HCT116 (cell line): ENCODE measurements around the gene SH3TC1. TPM values are rescaled to one million over a fixed set of nuclear protein-coding genes. Genes with fewer than 3 reads are reported as not detected.
A peak's percentile ranks its signal among the peaks of the same experiment; 100 is the strongest.

Experiments
- ATAC-seq: fragments of 200-7000 bp; cut with Tn5 transposase; 2 replicates; pipeline ENCODE4 v1.9.1; 2020; ENCODE audit warnings: mild to moderate bottlenecking, moderate library complexity
- BruUV-seq: library from RNA; stranded (reverse); fragments of 400-500 nt; replicated peaks from 2 replicates; lab custom pipeline; 2021; lab: Mats Ljungman, UMichigan
- CTCF ChIA-PET: fragments of 300-600 bp; sonication (Branson Sonifier 250); formaldehyde crosslinking; loops from one replicate; lab custom pipeline; 2021; ENCODE audit warnings: antibody characterized with exemption; lab: Charles Lee
- POLR2A ChIA-PET: fragments of 300-600, 350-600 bp; sonication (Branson Sonifier 250); formaldehyde crosslinking; loops from one replicate; lab custom pipeline; 2021; ENCODE audit warnings: antibody characterized with exemption; lab: Charles Lee
- RAD21 ChIA-PET, 2 experiments: fragments of 300-600 bp; sonication (Branson Sonifier 250); formaldehyde crosslinking; loops; one replicate each; lab custom pipeline; 2023; ENCODE audit warnings: low total read pairs in 2 of 2; ENCODE audit not compliant: uncharacterized antibody in 2 of 2, unreplicated experiment in 2 of 2, low non-redundant PET in 1 of 2; lab: Charles Lee
- DNase-seq: peaks from one replicate; pipeline ENCODE4 v3.0.0-alpha.2; 2010; ENCODE audit warnings: low read depth, low spot score
- H2AFZ ChIP-seq: fragments of 200-600 bp; shearing (Covaris generic), sonication (generic); 2 replicates; pipeline ENCODE4 v1.6.1; 2017; ENCODE audit warnings: low read depth, mixed run types, mixed read lengths, antibody characterized with exemption, low read length; ENCODE audit not compliant: poor library complexity, severe bottlenecking
- H3K27ac ChIP-seq: 2 replicates; pipeline ENCODE4 v1.5.1; 2012; ENCODE audit warnings: low read depth, low read length
- H3K27me3 ChIP-seq: fragments of 200-600 bp; sonication (generic); 2 replicates; pipeline ENCODE4 v1.6.1; 2016; ENCODE audit warnings: mixed run types, low read length, mixed read lengths; ENCODE audit not compliant: insufficient read depth
- H3K36me3 ChIP-seq, 2 experiments: fragments of 200-500 bp in 1 of 2; fragments of 200-600 bp in 1 of 2; sonication (Bioruptor generic) in 1 of 2; sonication (generic) in 1 of 2; 2 replicates each; pipeline versions ENCODE4 v1.5.1 to v1.6.1; 2014 to 2016; ENCODE audit warnings: low read length in 2 of 2, inconsistent platforms in 1 of 2, mixed read lengths in 1 of 2, mixed run types in 1 of 2; ENCODE audit not compliant: insufficient read depth in 2 of 2, control insufficient read depth in 1 of 2
- H3K4me1 ChIP-seq, 2 experiments: fragments of 200-600 bp in 1 of 2; sonication (generic) in 1 of 2; 2 replicates each; pipeline versions ENCODE4 v1.5.1 to v1.6.1; 2012 to 2017; ENCODE audit warnings: low read length in 2 of 2, inconsistent platforms in 1 of 2, mild to moderate bottlenecking in 1 of 2, mixed read lengths in 1 of 2, mixed run types in 1 of 2, moderate library complexity in 1 of 2; ENCODE audit not compliant: insufficient read depth in 2 of 2, control insufficient read depth in 1 of 2
- H3K4me2 ChIP-seq: fragments of 200-600 bp; sonication (generic); 2 replicates; pipeline ENCODE4 v1.6.1; 2017; ENCODE audit warnings: mixed run types, low read length, mixed read lengths
- H3K4me3 ChIP-seq, 2 experiments: fragments of 200-600 bp in 1 of 2; sonication (generic) in 1 of 2; replicated peaks in 1 of 2; 2 replicates each; pipeline ENCODE4 v1.5.1; 2011 to 2016; ENCODE audit warnings: low read length in 2 of 2, control low read depth in 1 of 2, low read depth in 1 of 2, mild to moderate bottlenecking in 1 of 2, mixed read lengths in 1 of 2, mixed run types in 1 of 2
- H3K79me2 ChIP-seq: fragments of 200-600 bp; sonication (generic); 2 replicates; pipeline ENCODE4 v1.6.1; 2017; ENCODE audit warnings: mild to moderate bottlenecking, mixed run types, low read length, moderate library complexity, mixed read lengths; ENCODE audit not compliant: insufficient read depth
- H3K9ac ChIP-seq: fragments of 200-600 bp; sonication (generic); 2 replicates; pipeline ENCODE4 v1.6.1; 2016; ENCODE audit warnings: low read length, mixed read lengths
- H3K9me2 ChIP-seq: fragments of 200-600 bp; sonication (generic), shearing (Covaris generic); 2 replicates; pipeline ENCODE4 v1.6.1; 2017; ENCODE audit warnings: mixed run types, mild to moderate bottlenecking, moderate library complexity; ENCODE audit not compliant: insufficient read depth
- H3K9me3 ChIP-seq, 2 experiments: fragments of 200-500 bp in 1 of 2; fragments of 200-600 bp in 1 of 2; sonication (Bioruptor generic) in 1 of 2; sonication (generic) in 1 of 2; 2 replicates each; pipeline ENCODE4 v1.6.1; 2014 to 2017; ENCODE audit warnings: low read length in 2 of 2, mixed read lengths in 2 of 2, inconsistent platforms in 1 of 2, low read depth in 1 of 2, mild to moderate bottlenecking in 1 of 2, mixed run types in 1 of 2, moderate library complexity in 1 of 2; ENCODE audit not compliant: control insufficient read depth in 1 of 2, insufficient read depth in 1 of 2
- H4K20me1 ChIP-seq: fragments of 200-600 bp; sonication (generic), shearing (Covaris generic); 2 replicates; pipeline ENCODE4 v1.6.1; 2017; ENCODE audit warnings: mixed run types, mild to moderate bottlenecking, moderate library complexity; ENCODE audit not compliant: insufficient read depth
- CBX3 ChIP-seq: IDR thresholded peaks from 2 replicates; pipeline ENCODE4 v1.6.1; 2012; ENCODE audit warnings: low read depth
- ELF1 ChIP-seq: IDR thresholded peaks from 2 replicates; pipeline ENCODE4 v1.6.1; 2012; ENCODE audit warnings: low read depth, borderline replicate concordance
- EZH2 ChIP-seq: fragments of 200-600 bp; sonication (generic); IDR thresholded peaks from 2 replicates; pipeline ENCODE4 v1.6.1; 2017; ENCODE audit warnings: antibody characterized with exemption, mixed run types
- POLR2AphosphoS5 ChIP-seq: IDR thresholded peaks from 2 replicates; pipeline ENCODE4 v1.6.1; 2011; ENCODE audit warnings: mild to moderate bottlenecking, low read depth, low read length, moderate library complexity
- SP1 ChIP-seq: IDR thresholded peaks from 2 replicates; pipeline ENCODE4 v1.6.1; 2012; ENCODE audit warnings: low read depth
- SRF ChIP-seq: IDR thresholded peaks from 2 replicates; pipeline ENCODE4 v1.6.1; 2012; ENCODE audit warnings: low read depth
- intact Hi-C: fragments of 100-400 bp; cut with micrococcal nuclease; formaldehyde crosslinking; loops from 2 replicates; pipeline ENCODE4 v1.10.0; 2022
- total RNA-seq: library from RNA; stranded (reverse); gene quantifications from one replicate; pipeline ENCODE4 v1.2.1, GENCODE V29; 2021; ENCODE audit not compliant: unreplicated experiment

The SH3TC1 gene
- total RNA-seq, 1 experiment from 2014 or later: 12.5 TPM

- Histone ChIP-seq H3K4me3 (no peak overlapping the region), H2AFZ (no peak overlapping the region), H3K9me2 (no peaks in the 10 kb centered on the region), H3K9me3 (no peaks in the 10 kb centered on the region), H3K4me2 (peak overlapping the region; percentile 1; the same call in 1 of the 2 replicates), H4K20me1 (no peaks in the 10 kb centered on the region), H3K4me1 (peaks cover 6 to 10% of the 10 kb centered on the region in 2 experiments; a peak in 3 of 4 replicates), H3K79me2 (no peaks in the 10 kb centered on the region), H3K9ac (no peak overlapping the region), H3K27me3 (no peaks in the 10 kb centered on the region), H3K27ac (no peak overlapping the region), H3K36me3 (no peaks in the 10 kb centered on the region)
- TF ChIP-seq ELF1 (no peak), SRF (no peak), SP1 (no peak), POLR2AphosphoS5 (no peak), EZH2 (no peak)
- ChIA-PET RAD21 (interaction anchor here (0.6 to 1.5 kb wide), 6 partner anchors 24 to 226 kb away, joined by 3 to 6 read pairs (median 3); no protein-coding TSS in a partner anchor), CTCF (interaction anchor here (0.6 to 1.6 kb wide), 10 partner anchors 13 to 352 kb away, joined by 3 to 17 read pairs (median 4); no protein-coding TSS in a partner anchor), POLR2A (no interaction called here)
- BruUV-seq: no TSS peak
- DNase-seq (no peak), ATAC-seq (no peak)
- intact Hi-C loops: loop anchor here (1.0 to 10.0 kb wide), 4 partner anchors 160 to 352 kb away; partner anchors contain the start of gene CPZ
Measured at GRCh38 chr4:8242782-8243560, 43.9 kb downstream of the SH3TC1 start.

DNA sequence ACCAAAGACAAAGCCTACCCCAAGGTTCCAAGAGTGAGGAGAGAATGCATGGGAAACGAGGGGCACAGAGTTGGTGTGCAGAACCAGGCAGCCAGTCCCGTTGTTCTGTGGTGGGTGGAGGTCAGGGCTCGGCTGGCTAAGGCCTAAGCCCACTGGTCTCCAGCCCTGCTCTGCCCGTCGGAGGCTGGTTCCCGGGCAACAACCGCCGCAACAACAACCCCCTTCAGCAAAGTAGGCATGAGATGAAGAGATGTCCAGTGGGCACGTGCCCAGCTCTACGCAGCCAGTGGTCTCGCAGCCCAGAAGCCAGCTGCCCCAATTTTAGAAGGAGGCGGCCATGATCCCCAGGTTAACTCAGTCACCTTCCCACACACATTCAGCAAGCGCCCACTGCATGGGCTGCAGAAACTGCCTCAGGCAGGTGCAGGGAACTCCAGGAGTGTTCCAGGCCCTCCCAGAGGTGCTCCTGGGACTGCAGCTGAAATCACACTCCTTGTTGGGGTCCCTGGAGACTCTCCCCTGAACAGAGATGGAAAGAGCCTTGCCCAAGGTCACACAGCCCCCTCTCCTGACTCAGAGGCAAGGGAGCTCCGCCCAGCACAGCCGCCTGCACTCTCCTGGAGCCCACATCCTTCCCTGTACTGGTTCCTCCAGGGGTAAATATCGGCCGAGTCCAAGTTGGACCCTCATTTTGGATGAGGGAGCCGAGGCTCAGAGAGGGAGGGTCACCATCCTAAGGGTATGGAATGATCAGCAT lies 45.1 kb downstream of the SH3TC1 start:
- no peak overlapping the region for H3K4me2 ChIP-seq
- H3K79me2 ChIP-seq: no peaks in the 10 kb centered on the region
- no peak overlapping the region for H3K27ac ChIP-seq
- H3K27me3 ChIP-seq: no peaks in the 10 kb centered on the region
- RAD21 ChIA-PET: interaction anchor here in 1 of 2 experiments (0.7 kb wide), 1 partner anchor 224 kb away, joined by 3 read pairs; no protein-coding TSS in a partner anchor
- H3K36me3 ChIP-seq: no peaks in the 10 kb centered on the region
- no peak overlapping the region for H3K4me3 ChIP-seq
- no peak overlapping the region for H3K9ac ChIP-seq
- H2AFZ ChIP-seq: no peak overlapping the region
- TF ChIP-seq CBX3 (no peak), POLR2AphosphoS5 (0 out of 2 replicates have a peak, but pooled peaks have one; percentile 19)
- no peaks in the 10 kb centered on the region for H4K20me1 ChIP-seq
- no peaks in the 10 kb centered on the region for H3K9me2 ChIP-seq
- peaks cover 6 to 10% of the 10 kb centered on the region in 2 experiments; a peak in 3 of 4 replicates for H3K4me1 ChIP-seq
- H3K9me3 ChIP-seq: no peaks in the 10 kb centered on the region
- no peak for ATAC-seq
- POLR2A ChIA-PET: no interaction called here
- BruUV-seq: no TSS peak
- intact Hi-C loops: loop anchor here (10.0 kb wide), 1 partner anchor 351 kb away; the partner anchor contains the start of gene CPZ
- DNase-seq: no peak
- CTCF ChIA-PET: no interaction called here
